NCI-H69 (cell line): ENCODE results near the gene TMEM170B.
A peak's percentile ranks its signal among the peaks of the same experiment; 100 is the strongest.
"Not testable (repeated sequence)": the region's sequence is repeated elsewhere in the genome, so short reads cannot be mapped to it uniquely, and the experiment has no call there.

Source experiments
- DNase-seq: peaks from one replicate; lab custom pipeline; 2025; lab: John Stamatoyannopoulos, UW

The TMEM170B gene

GRCh38 chr6:11528996-11529395, 8.6 kb upstream of the TMEM170B start:
- no peak for DNase-seq

- no peak for DNase-seq
These were observed 5.5 kb upstream of the TMEM170B start for GRCh38 chr6:11532097-11532496.

GRCh38 chr6:11534561-11534960, 3.0 kb upstream of the TMEM170B start:
- DNase-seq = no peak

GRCh38 chr6:11535801-11536230, 1.7 kb upstream of the TMEM170B start:
- DNase-seq = no peak

- DNase-seq = peak; percentile 12
These were observed 754 bp upstream of the TMEM170B start for GRCh38 chr6:11536795-11537194.

- DNase-seq = peak; percentile 38
These were observed 686 bp downstream of the TMEM170B start for GRCh38 chr6:11538052-11538818.

- no peak for DNase-seq
These were observed 1.4 kb downstream of the TMEM170B start for GRCh38 chr6:11538819-11539468.

- no peak for DNase-seq
These were observed 5.3 kb downstream of the TMEM170B start for GRCh38 chr6:11542863-11543262.

GRCh38 chr6:11543919-11544518, 6.5 kb downstream of the TMEM170B start:
- DNase-seq = no peak

GRCh38 chr6:11547846-11548245, 10.3 kb downstream of the TMEM170B start:
- not testable (repeated sequence) for DNase-seq

GRCh38 chr6:11548578-11548977, 11.0 kb downstream of the TMEM170B start:
- not testable (repeated sequence) for DNase-seq

GRCh38 chr6:11551053-11551452, 13.5 kb downstream of the TMEM170B start:
- no peak for DNase-seq

- DNase-seq = no peak
These were observed 14.9 kb downstream of the TMEM170B start for GRCh38 chr6:11552442-11552841.

- no peak for DNase-seq
These were observed 16.3 kb downstream of the TMEM170B start for GRCh38 chr6:11553824-11554223.

- no peak for DNase-seq
These were observed 18.8 kb downstream of the TMEM170B start for GRCh38 chr6:11556309-11556708.

- no peak for DNase-seq
These were observed 26.2 kb downstream of the TMEM170B start for GRCh38 chr6:11563793-11564192.

GRCh38 chr6:11566609-11567008, 29.1 kb downstream of the TMEM170B start:
- no peak for DNase-seq

GRCh38 chr6:11571073-11571472, 33.5 kb downstream of the TMEM170B start:
- DNase-seq = no peak

- peak; percentile 70 for DNase-seq
These were observed 38.0 kb downstream of the TMEM170B start for GRCh38 chr6:11575408-11576033.

- no peak for DNase-seq
These were observed 43.3 kb downstream of the TMEM170B start for GRCh38 chr6:11580686-11581405.

GRCh38 chr6:11584244-11584643, 46.7 kb downstream of the TMEM170B start:
- DNase-seq = no peak

- peak; percentile 41 for DNase-seq
These were observed 48.0 kb downstream of the TMEM170B start for GRCh38 chr6:11585426-11586016.
